Lower leg skin (tissue), 4 donors: ENCODE measurements around the gene CXXC5. TPM values are rescaled to one million over a fixed set of nuclear protein-coding genes. Genes with fewer than 3 reads are reported as not detected.

Experiments used
- DNase-seq, 2 donors: peaks; one replicate each; pipeline ENCODE4 v3.0.0-alpha.2; 2019; ENCODE audit warnings: low spot score in 2 of 2
- H3K4me3 ChIP-seq: fragments of 200-600 bp; sonication (generic); 2 replicates; pipeline ENCODE4 v1.5.1; 2017; ENCODE audit warnings: mild to moderate bottlenecking, low read depth; ENCODE audit not compliant: poor library complexity, severe bottlenecking
- POLR2A ChIP-seq, 2 donors: fragments of 450-650 bp; IDR thresholded peaks; one replicate each; pipeline ENCODE4 v1.6.1; 2016 to 2017; ENCODE audit warnings: antibody characterized with exemption in 2 of 2, mild to moderate bottlenecking in 1 of 2, moderate library complexity in 1 of 2
- WGBS, 2 donors: methylation state at CpG; one replicate each; pipeline ENCODE4 v1.1.5; 2018; 5-methylcytosine and 5-hydroxymethylcytosine counted together
- intact Hi-C: fragments of 100-400 bp; cut with DNase I; formaldehyde crosslinking; loops from one replicate; pipeline ENCODE4 v1.15.0; 2023; ENCODE audit warnings: low total_unique reads
- total RNA-seq, 4 donors: library from RNA; depleted of rRNA; stranded (reverse); fragments of >200 nt; gene quantifications; one replicate each; pipeline ENCODE4 v1.1.0, GENCODE V29; 2016
- TF ChIP-seq, protein P1 (sequence below), 3 donors: fragments of 450-650 bp; IDR thresholded peaks; one replicate each; pipeline ENCODE4 v1.5.1; 2016; ENCODE audit warnings: antibody characterized with exemption in 3 of 3, mild to moderate bottlenecking in 3 of 3, moderate library complexity in 2 of 3

CXXC5 gene
- total RNA-seq, 4 donors from 2014 or later, result 36.4 to 69.3 (median 45.2) TPM

DNA sequence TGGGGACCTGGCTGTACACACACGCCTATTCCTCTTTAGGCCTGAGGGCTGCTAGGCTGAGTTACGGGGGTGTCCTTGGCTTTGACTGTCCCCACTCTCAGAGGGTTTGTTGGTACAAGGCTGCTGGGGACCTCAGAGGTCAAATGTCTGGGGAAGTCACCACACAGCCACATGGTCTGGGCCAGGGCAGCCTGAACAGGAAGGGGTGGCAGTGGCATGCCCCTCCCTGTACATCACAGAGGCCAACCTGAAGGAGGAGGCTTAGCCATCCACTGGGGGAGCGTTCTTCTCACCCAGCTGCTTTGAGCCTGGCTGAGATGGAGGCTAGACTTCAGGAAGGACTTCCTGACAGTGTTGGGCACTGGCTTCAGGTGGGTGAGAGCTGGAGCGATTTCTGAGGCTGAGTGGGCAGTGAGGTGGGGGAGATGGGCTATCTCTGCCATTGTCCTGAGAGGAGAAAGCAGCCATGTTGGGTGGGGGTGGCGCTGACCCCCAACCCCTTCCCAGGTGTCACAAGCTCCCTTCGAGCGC lies 36.3 kb downstream of the CXXC5 start:
- DNase-seq, result no peak
- TF ChIP-seq, protein P1, sequence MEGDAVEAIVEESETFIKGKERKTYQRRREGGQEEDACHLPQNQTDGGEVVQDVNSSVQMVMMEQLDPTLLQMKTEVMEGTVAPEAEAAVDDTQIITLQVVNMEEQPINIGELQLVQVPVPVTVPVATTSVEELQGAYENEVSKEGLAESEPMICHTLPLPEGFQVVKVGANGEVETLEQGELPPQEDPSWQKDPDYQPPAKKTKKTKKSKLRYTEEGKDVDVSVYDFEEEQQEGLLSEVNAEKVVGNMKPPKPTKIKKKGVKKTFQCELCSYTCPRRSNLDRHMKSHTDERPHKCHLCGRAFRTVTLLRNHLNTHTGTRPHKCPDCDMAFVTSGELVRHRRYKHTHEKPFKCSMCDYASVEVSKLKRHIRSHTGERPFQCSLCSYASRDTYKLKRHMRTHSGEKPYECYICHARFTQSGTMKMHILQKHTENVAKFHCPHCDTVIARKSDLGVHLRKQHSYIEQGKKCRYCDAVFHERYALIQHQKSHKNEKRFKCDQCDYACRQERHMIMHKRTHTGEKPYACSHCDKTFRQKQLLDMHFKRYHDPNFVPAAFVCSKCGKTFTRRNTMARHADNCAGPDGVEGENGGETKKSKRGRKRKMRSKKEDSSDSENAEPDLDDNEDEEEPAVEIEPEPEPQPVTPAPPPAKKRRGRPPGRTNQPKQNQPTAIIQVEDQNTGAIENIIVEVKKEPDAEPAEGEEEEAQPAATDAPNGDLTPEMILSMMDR (IDR thresholded peaks at IDR 0.05), result no peak
- TF ChIP-seq POLR2A (IDR thresholded peaks at IDR 0.05), result no peak
- intact Hi-C loops, result no loop called here
- H3K4me3 ChIP-seq, result no peak overlapping the region
- 88 to 95% methylated on average over 7 of the region's 7 CpGs for WGBS, 2 donors

DNA sequence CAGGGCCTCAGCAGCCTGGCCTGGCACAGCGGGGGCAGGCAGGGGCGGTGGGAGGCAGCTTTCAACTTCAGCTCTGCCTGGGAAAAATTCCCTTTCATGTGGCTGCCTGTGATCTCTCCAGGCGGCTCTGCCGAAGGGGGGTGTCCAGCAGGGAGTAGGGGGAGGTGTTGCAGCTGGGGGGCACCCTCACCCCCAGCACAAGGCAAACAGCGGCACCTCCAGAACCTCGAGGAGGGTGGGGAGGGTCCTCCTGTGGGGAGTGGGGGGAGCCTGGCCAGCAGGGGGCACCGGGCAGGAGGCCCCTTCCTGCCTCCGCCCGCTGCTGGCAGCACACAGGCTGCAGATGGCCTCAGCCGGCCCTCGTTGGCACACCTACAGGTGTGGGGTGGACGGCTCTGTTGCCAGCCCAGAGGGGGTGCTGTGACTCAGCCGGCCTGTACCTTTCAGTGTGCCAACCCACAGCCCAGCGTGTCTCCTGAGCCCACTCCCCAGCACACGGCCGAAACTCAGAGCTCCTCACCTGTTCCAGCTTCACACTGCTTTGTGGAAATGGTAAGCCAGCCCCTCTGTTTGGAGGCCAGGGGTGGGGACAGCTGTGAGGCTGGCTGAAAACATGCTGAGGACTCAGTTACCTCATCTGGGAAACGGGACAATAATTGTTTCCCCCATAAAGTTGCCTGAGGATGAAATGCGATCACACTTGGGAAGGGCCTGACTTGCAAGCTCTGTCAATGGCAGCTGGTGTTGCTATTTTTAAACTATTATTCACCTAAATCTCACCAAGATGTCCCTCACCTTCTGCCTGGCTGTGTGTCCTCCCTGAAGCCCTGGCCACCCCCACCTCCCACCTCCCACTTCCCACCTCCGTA lies 37.0 kb downstream of the CXXC5 start:
- 57 to 70% methylated on average over 11 to 16 of the region's 19 CpGs for WGBS, 2 donors
- no peak for DNase-seq
- TF ChIP-seq, protein P1 (IDR thresholded peaks at IDR 0.05), result no peak
- TF ChIP-seq POLR2A (IDR thresholded peaks at IDR 0.05), result no peak
- intact Hi-C loops, result loop anchor here (5.0 kb wide), 1 partner anchor 53 kb away; no protein-coding TSS in a partner anchor
- H3K4me3 ChIP-seq, result no peak overlapping the region

DNA sequence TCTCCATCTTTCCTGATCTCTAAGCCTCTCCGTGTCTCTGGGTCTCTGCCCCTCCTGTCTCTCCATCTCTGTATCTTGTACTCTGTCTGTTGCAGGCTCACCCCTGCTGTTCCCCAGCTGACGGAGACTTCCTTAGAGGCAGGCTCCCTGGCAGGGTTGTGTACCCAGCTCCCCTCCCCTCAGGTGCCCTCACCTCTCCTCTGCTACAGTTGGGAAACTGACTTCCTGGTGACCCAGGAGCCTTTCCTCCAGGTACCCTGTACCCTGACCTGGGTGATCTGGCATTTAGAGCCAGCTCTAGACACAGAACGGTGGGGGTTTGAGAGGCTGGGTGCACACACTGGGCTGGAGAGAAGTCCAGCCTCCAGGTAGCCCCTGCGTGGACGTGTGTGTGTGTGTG lies 37.7 kb downstream of the CXXC5 start:
- no peak for TF ChIP-seq POLR2A (IDR thresholded peaks at IDR 0.05)
- TF ChIP-seq, protein P1 (IDR thresholded peaks at IDR 0.05), result no peak
- 76 to 87% methylated on average over 5 of the region's 5 CpGs for WGBS, 2 donors
- DNase-seq, result no peak
- intact Hi-C loops, result loop anchor here (5.0 kb wide), 1 partner anchor 54 kb away; no protein-coding TSS in a partner anchor
- no peak overlapping the region for H3K4me3 ChIP-seq

DNA sequence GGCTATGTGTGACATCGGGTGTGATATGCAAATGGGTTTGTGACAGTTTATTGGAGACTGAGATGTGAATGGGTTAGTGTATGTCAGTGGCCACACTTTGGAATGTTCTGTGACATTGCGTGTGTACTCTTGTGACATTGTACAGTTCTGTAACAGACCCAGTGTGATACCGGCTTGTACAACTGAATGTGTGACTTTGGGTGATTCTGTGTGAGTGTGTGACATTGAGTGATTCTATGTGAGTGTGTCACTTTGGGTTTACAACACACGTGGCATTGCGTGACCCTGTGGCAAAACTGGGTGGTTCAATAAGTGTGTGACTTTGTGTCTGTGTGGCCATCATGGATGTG lies 38.2 kb downstream of the CXXC5 start:
- no peak for DNase-seq
- intact Hi-C loops, result loop anchor here (5.0 kb wide), 1 partner anchor 54 kb away; no protein-coding TSS in a partner anchor
- 87 to 95% methylated on average over 5 of the region's 5 CpGs for WGBS, 2 donors
- H3K4me3 ChIP-seq, result no peak overlapping the region
- TF ChIP-seq, protein P1 (IDR thresholded peaks at IDR 0.05), result no peak
- TF ChIP-seq POLR2A (IDR thresholded peaks at IDR 0.05), result no peak

DNA sequence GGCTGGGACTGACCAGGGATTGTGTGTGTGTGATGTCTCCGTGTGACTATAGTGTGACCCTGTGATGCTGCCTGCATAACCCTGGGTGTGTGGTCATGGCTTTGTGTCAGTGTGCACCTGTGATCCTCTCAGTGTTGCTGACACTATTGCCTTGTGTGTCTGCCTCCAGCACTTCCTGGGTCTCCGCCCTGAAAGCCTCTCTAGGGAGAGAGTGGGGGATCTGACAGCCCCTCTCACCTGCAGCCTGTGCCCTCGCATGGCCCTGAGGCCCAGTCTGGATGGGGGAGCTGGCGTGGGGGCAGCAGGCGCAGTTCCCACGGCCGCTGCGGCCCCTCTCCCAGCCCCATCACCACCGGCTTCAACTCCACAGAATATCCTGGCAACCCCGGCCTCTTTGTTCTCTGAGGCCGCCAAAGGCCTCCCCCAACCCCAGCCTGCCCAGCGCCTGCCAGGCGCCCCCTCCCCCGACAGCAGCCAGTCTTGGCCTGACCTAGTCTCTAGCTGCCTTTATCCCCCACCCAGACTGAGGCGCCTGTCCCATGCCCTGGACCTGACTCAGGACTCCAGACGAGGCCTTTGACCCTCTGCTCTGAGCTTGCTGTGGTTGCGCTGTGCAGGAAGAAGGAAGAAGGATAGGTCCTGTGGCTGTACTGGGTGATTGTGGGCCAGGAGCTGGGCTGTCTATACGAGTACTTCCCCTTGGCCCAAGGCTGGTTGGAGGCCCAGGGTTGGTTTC lies 38.7 kb downstream of the CXXC5 start:
- no peak overlapping the region for H3K4me3 ChIP-seq
- WGBS, 2 donors, result 83 to 88% methylated on average over 18 of the region's 18 CpGs
- intact Hi-C loops, result loop anchor here (5.0 kb wide), 1 partner anchor 55 kb away; no protein-coding TSS in a partner anchor
- no peak for DNase-seq
- TF ChIP-seq, protein P1 (IDR thresholded peaks at IDR 0.05), result no peak
- no peak for TF ChIP-seq POLR2A (IDR thresholded peaks at IDR 0.05)
